Inferior parietal cortex (tissue), 1 donor: ENCODE results near the gene PKIB.

Experiments
- DNase-seq: peaks from one replicate; pipeline ENCODE4 v3.0.0-alpha.2; 2016; ENCODE audit errors: extremely low spot score

PKIB gene

DNA sequence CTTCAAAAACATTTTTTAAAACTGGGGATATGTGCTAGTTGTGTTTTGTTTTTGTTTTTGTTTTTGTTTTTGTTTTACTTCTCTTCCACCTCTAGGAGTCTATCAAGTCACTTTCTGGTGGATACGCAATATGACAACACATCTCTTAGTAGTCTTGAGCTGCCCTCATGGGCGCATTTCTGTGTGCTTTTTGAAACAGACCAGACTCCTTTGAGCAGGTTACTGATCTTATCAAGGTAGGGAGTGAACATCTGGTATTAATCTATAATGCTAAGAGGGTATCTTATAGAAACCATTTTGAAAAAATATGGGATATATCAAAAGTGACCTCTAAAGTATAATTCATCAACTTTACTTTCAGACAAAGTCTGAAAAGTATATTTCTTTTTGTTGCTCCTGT, 56.2 kb downstream of the PKIB start:
- DNase-seq, result no peak

DNA sequence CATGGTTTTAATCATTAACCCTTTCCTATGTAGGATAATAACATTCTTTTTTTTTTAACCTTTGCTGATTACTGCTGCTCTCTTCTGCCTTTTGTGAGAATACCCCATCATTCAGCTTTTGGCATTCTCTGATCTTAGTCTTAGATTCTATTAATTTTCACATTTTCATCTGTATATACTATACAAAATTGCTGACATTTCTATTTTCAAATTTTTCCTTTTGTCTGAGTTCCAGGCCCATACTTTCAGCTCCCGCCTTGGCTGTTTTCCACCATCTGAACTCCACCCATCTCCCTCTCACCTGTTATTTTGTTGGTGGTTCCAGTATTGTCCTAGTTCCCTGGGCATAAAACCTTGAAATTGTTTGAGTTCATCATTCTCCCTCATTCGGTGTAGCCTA, 59.2 kb downstream of the PKIB start:
- no peak for DNase-seq

DNA sequence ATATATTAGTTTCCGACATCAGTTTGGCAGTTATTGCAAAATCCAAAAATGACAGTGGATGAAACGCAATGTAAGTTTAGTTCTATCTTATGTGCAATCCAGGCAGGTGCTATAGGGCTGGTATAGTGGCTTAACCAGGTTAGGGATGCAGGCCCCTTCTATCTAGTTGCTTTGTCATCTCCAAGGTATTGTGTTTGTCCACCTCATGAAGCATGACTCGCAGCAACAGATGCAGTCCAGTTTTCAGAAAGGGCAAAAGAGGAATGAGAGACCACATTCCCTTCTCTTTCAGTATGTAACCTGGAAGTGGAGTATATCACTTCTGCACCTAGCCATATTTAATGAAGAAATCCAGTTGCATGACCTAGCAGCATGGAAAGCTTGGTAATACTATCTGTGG, 59.7 kb downstream of the PKIB start:
- DNase-seq, result no peak

DNA sequence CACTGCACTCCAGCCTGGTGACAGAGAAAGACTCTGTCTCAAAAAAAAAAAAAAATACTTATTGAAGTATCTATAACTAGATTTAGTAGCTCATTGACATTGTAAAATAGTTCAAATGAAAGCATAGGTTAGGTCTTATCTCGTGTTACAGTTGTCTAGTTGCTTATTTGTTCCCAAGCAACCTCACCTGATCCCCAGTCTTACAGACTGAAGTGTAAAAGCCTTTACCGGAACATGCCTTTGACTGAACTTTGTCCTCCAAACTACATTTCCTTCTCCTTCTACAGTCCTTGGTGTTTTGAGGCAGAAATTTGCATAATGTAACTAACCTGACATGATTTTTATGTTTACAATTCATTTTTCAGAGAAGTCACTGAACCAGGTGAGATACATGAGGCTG, 61.0 kb downstream of the PKIB start:
- no peak for DNase-seq

DNA sequence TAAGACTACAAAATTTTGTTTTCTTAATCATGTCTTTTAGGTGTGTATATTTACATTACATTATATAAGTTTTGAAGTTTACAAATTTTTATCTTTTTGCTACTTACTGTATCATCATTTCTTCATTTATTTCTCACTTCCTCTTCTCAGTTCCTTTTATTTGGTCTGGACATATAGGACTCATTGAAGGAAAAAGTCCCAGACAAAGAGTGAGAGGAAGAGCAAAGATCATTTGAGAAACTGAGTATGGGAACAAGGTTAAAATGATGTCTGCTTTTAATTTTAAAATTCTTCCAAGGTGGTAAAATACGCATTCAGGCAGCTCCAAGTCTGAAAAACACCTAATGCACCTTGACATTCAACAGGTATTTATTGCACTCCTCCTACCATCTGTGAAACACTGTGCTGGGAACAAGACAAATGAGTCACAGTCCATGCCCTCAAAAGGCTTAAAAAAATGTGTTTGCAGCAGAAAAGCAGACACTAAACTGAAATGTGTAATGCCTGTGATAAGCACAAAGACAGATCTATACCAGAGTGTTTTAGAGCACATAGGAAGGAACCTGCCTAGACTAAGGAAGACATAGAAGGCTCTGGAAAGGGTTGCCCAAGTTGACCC, 63.2 kb downstream of the PKIB start:
- DNase-seq, result no peak

DNA sequence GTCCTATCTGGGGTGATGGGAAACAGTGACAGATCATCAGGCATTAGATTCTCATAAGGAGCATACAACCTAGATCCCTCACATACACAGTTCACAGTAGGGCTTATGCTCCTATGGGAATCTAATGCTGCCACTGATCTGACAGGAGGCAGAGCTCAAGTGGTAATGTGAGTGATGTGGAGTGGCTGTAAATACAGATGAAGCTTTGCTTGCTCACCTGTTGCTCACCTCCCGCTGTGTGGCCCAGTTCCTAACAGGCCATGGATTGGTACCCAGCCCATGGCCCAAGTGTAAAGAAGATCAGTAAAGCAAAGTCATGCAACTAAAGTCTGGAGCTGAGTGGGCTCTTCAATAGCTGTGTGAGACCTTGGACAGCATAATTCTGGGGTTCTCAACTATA, 65.9 kb downstream of the PKIB start:
- DNase-seq, result no peak

DNA sequence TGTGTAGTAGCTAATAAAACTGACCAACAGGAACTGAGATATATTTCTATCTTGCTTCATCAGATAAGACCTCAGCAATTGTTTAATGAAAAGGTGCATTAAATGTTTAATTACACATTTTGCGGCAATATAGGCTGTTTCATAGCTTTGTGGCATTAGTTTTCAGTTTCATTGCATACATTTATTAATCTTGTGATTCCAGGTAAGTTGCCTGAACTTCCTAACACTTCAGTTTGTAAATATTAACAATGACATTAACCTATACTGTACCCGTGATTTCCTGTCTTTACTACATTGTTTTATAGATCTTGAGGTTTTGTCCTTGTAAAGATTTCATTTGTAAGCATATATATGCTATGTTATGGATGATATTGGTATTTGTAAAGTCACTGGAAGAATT, 66.5 kb downstream of the PKIB start:
- DNase-seq, result no peak

DNA sequence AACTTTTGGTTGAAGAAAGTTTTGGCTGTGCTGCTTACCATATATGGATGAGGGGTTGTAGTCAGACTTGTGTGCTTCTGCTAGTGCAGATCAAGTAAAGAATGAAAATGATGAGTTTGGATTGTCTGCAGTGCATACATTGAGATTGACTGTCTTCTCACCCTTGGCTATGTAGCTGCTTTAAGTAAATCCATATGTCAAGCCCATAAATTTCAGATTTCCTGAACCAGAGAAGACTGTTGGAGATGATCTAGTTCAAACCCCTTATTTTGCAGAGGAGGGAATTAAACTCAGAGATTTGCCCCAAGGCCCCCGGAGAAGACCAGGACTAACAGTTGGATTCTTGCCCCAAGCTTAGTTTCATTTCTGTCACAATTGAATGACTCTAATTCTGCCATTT, 67.2 kb downstream of the PKIB start:
- no peak for DNase-seq

DNA sequence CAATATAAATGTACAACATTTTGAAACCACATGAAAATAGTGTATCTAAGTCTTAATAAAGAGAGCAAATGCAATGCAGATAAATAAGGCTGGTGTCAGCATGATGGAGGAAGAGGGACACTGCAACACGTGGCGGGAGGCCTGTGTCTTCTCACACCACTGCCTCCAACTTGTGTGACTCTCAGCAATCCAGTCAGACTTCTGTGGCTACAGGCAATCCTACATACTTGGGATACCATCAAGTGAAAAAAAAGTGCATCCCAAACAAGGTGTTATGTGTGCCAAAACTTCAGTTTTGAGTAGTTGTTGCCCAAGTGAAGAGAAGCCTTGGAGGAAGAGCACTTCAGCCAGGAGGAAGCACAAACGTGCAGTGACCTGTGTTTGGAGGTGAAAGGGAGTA, 68.6 kb downstream of the PKIB start:
- DNase-seq, result no peak

DNA sequence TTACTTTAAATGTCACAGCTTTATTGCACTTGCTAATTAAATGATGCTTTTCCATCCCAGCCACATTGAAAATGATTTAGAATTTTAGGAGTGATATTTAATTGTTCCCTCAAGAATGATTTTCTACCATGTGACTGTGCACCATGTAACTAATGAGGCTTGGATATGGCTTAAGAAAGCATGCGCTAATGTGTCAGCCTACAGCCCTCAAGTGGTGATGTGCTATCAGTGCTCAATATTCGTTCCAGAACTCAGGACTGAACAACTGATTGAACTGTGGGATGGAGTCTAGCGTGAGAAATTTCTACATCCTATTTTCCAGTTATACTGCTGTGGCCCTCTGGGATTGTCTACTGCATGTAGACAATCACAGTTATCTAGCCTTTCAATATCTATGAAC, 71.5 kb downstream of the PKIB start:
- no peak for DNase-seq

DNA sequence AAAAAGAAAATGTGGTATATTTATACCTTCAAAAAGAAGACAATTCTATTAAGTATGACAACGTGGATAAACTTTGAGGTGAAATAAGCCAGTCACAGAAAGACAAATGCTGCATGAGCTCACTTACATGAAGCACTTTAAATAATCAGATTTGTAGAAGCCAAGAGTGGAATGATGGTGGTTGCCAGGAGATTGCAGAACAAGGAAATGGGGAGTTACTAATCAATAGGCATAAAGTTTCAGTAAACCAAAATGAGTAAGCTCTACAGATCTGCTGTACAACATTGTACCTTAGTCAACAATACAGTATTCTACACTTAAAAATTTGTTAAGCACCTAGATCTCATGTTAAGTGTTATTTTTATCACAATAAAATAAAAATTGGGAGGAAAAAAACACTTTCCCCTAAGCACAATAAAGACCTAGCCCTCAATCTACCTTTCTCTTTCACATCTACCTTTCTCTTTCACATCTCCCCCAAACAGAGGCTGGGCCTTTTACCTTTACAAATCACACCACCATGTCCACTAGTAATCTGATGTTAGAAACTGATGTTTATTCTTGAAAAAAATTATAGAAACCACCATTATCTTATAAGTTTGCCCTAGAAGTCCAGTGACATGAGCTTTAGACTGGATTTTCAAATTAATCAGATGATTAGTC, 73.9 kb downstream of the PKIB start:
- no peak for DNase-seq

DNA sequence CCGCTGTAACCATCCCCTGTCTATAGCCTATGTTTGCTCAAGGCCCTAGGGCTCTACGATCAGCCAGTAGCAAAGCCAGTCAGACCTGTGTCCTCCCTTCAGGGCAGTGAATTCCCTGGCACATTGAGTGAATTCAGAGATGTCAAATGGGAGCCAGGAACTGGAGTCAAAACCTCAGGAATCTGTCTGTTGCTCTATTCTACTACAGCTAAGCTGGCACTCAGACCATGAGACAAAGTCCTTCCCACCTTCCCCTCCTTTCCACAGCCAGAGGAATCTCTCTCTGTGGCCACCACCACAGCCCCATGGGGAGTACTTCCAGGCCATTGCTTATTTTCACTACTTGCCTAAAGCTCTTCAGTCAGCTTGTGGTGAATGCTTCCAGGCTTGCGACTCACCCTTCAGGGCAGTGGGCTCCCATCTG, 82.0 kb downstream of the PKIB start:
- DNase-seq, result no peak

DNA sequence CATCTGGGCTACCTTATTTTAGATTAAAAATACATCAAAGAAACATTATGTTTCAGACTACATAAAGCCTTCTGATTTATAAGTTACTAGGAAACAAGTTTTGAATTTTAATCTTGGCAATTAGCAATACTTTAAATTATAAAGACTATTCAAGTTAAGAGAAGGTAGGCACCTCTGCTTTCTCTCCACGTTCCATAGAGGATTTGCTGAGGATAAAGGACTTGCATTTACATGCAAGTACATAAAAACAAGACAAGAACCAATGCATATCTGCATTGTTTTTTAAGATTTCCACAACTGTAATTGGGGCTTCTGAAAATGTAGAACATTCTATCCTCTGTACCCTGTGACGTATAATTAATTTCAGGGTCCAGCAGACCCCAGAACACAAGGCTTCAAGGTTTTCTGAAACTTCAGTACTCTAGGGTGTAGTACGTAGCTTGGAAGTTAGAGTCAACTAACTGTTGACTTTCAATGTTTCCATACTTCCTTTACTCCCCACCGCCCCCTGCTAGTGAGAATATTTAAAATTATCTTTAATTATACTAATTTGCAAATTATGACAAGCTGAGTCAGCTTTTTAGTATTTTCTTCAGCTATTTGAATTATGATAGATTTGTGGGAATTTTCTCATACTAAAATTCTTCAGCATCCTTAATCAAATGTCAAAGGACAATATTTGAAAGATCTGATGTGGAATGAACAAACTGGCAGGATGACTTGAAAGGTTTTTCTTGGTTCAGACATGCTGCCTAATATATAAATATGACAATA, 82.8 kb downstream of the PKIB start:
- DNase-seq, result no peak

DNA sequence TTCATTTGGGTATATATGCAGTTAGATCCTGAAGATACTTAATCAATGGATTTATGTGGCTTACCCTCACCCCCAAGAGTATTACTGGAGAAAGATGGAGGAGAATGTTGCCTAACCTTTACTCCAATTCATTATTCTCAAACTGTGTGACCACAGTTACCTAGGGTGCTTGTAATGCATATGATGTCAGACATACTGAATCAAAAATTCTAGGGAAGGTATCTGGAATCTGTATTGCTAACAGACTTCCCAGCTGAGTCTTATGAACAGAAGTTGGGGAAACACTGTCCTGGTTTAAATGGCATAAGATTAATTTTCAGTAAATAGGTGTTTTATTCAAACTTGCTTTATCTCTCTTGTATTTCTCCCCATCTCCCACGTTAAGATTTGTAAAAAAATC, 83.9 kb downstream of the PKIB start:
- no peak for DNase-seq

DNA sequence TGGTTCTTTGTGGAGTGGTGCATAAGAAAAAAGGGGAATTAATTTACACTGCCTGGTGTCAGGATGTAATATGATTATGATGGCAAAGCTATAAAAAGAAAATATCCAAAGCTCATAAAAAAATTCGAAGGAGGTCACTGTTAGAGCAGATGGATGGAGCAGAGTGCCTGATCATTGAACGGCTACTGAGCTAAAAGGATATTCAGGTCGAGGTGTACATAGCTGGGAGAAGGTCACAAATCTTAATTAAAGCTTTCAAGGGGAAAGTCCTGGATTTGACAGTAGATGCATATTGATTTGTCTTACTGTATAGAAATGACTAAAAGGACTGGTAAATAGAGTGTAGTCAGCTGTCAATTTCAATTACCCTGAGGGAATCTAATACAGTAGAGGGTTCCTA, 84.4 kb downstream of the PKIB start:
- no peak for DNase-seq

DNA sequence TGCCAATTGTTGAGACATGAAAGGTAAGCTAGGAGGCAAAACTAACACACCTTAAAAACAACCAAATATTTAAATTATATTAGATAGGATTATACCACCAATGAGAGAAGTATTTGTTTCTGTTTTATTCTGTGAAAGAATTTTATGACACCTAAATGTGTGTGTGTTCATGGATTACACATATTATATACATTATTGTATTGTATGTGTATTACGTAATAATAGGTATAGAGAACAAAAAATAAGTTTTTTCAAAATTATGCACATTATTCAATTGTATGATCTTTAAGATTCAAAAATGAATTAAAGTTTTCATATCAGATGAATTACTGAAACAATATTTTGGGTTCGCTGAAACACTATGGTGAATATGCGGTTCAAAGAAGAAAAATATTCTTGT, 85.0 kb downstream of the PKIB start:
- DNase-seq, result no peak

DNA sequence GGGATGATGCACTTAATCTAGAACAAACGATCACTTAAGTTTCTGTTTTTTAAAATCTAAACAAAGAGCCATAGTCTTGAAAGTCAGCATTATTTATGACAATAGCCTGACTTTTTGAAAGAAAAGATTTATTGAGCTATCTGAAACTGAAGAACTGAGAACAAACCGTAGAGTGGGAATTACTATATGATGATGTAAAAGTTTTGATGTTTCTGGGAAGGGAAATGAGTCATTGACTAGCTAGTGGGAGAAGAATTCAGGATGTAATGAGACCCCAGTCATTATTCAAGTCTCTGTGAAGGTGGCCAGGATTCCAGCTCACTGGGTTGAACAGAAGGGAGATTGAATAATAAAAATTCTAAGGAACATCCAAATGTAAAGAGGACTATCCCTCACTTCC, 85.9 kb downstream of the PKIB start:
- DNase-seq, result no peak

DNA sequence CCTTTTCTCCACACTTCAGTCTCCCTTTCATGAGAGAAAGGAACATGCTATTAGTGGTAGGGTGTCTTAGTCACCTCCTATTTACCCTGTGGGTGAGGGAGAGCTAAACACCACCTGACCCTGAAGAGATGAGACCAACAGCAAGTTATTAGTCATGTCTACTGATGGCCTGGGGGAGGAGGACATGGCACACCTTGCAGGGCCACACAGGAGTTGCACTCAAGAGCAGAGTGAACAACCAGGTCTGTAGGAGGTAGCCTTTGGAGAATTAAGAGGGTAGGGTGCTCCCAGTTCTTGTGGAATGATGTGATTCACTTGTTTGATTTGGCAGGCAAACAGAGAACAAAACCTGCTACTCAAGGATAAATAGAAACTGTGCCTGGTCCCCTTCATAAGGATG, 86.6 kb downstream of the PKIB start:
- no peak for DNase-seq

DNA sequence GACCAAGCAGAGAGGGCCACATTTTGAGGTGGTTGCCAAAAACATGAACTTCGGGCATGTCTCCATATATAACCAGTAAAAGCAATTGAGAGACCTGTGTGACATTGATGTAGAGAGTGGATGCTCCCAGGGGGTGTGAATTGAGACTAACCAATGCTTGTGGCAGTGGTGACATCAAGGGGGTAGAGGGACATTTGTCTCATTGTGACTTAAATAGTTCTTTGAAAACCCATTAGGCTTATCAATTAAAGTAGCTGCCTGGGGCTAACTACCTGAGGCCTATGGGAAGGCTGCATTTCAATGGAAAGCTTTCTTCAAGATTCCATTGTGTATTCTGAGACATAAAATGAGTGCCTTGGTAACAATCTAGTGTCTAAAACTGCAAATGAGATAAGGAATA, 87.3 kb downstream of the PKIB start:
- DNase-seq, result no peak

DNA sequence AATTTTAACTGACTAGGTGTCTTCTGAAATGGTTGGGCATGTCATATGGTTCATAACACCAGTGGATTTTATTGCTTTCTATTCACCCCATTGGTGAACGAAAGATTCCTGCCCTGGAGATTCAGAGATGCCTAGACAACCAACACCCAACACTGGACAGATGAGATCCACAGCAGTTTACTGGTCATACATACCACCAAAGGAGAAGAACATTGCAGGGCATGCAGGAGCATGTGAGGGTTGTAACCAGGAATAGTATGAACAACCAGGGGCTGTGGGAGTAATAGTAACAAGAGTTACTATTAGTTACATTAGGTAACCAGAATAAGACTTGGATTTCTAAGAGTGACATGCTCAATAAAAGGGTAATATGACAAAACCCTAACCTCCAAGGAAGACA, 91.5 kb downstream of the PKIB start:
- no peak for DNase-seq

DNA sequence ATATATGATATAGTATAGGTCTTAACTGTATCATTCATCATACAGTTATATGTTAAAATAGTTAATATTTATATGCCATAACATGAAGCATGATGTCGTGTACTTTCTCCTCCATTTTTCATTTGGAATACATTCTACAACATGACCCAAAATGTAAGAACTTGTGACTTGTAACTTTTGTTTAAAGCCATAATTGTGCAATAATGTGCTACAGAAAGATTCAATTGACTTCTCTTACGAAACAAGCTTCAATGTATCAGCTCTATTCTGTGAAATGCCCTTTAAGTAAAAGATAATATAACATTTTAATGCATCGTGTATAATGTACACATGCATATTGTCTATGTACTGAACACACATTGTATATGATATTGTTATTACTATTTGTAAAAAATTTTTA, 92.6 kb downstream of the PKIB start:
- no peak for DNase-seq

DNA sequence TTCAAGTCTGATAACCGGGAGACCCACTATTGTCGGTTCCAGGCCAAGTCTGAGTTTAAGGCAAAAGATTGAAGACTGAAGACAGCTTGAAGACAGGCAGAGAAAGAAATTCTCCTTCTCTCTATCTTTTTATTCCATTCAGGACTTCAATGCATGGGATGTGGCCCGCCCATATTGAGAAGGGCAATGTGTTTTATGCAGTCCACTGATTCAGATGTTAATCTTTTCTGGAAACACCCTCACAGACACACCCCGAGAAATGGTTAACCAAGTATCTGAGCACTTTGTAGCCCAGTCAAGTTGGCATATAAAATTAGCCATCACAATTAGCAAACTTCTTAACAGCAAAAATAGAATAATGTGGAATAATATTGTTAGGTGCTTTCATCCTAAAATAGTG, 93.9 kb downstream of the PKIB start:
- no peak for DNase-seq

DNA sequence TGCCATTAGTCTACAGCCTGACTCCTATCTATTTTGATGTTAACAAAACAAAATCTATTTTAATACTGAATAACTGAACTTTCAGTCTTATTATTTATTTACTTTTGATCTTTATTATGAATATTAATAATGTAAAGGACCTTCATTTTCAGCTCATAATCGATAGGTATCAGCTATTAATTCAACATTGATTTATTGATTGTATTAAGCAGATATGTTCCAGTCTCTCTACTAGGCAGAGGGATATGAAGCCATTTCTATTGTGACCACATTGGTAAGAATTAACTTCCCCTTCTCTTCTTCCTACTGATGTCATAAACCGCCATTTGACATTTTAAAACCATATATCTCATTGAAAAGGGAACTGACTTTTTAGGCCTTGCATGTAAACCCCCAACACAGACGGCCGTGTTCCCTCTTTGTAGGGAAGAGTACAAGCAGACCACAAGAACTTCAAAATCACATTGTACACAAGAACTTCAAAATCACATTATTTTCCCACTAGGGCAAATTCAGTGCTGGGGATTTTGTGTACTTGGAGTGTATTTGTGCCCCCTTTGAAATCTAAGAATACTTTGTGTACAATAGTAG, 99.8 kb downstream of the PKIB start:
- DNase-seq, result no peak
